HG03457 (cell line): Measurements from ENCODE around the gene GPC6.
"Not testable (repeated sequence)": the region's sequence is repeated elsewhere in the genome, so short reads cannot be mapped to it uniquely, and the experiment has no call there.

ENCODE experiments used
- ATAC-seq: cut with Tn5 transposase; IDR thresholded peaks from one replicate; pipeline ENCODE4 v1.9.1; 2021; ENCODE audit warnings: moderate number of reproducible peaks; ENCODE audit not compliant: unreplicated experiment

The GPC6 gene

DNA sequence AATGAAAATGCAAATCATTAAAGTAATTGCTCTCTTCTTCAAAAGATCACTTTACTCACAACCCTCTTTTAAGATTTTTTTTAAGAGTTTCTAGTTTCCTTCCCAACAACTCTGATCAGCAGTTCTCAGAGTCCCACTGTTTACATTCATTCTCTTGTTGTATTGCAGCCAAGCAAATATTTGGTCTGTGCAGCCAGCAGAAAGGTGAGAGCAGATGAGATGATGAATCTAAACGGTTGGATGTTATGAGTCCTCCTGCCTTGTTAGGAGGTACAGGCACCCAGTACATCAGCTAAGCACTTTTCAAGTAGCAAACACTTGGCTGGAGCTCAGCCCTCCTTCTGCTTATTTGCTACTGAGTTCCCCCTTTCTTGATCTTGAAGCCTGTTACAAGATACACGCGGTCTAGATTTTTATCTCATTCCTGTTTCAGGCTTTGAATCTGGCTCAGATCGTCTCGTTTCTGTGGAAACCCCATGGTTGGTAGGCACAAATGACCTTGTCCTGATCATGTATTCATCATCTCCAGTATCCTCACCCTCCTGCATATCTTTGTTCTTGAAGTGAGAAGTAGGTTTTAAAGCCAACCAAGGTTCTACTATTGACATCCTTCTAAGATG, 952.1 kb downstream of the GPC6 start:
- ATAC-seq, result no peak

DNA sequence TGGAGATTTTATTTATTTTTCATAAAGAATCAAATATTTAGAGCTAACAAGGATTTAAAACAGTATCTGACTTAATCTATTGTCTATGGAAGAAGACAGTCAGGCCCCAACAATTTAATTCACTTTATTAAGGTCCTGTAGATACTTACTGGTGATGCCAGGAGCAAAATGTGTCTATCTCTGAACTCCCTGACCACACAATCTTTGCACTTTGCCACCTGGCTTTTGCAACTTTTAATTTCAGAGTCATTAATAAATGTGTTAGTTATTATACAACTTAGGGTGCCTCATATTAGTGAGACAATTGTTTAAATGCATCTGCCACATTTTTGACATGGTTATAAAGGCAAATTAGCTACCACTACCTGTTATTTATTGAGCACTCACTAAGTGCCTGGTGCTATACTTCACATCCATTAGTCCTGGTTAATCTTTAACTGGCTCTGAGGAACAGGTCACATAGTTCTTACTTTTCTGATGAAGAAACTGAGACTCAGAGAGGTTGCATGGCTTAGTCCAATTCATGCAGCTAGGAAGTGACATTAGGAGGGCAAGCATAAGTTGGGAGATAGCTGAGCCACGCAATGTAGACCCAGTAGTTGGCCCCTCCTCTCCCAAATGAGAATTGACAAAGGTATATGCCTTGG, 955.0 kb downstream of the GPC6 start:
- ATAC-seq, result no peak

GRCh38 chr13:94182185-94182761, 955.7 kb downstream of the GPC6 start:
- no peak for ATAC-seq

- no peak for ATAC-seq
These were observed 959.9 kb downstream of the GPC6 start for GRCh38 chr13:94186470-94186869.

- ATAC-seq, result no peak
These were observed 961.7 kb downstream of the GPC6 start for GRCh38 chr13:94188201-94188854.

DNA sequence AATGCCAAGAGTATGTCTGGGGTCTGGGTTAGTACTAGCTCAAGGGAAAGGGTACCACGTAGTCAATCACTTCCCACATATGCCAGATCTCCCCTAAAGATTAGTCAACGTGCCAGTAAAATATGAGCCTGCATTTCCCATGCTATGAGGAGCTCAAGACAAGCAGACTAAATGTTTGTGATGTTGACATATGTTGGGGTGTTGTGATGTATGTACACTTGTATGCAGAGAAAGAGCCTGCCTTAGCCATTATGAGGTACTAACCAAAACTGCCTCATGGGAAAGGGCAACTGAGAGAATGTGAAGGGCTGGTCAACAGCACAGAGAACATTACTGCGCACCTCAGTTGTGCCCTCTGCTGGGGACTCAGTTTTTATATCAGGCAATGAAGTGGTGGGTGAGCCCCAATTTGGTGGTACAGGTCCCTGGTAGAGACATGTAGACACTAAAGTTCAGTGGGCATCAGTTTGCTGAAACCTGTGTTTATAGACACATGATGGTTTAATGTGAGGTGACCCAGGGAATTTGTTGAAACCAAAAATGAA, 965.9 kb downstream of the GPC6 start:
- ATAC-seq, result no peak

DNA sequence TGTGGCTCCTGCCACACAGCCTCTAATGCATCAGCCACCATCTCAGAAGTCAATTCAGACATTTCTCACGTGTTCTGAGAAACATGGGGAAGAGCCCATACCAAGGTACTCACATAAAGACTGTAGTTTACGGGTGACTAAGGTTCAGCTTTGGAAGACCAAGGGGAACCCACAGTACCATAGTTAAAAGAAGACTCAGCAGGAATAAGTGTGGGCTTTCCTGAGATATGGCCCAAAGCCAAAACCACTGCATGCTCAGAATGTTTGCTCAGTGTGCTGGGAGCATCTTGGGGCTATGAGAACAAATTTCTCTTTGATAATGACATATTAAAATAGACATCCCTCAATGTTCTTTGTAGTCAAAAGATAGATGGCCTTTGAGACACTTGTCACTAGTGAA, 969.1 kb downstream of the GPC6 start:
- ATAC-seq, result no peak

GRCh38 chr13:94196413-94196812, 969.8 kb downstream of the GPC6 start:
- ATAC-seq, result no peak

DNA sequence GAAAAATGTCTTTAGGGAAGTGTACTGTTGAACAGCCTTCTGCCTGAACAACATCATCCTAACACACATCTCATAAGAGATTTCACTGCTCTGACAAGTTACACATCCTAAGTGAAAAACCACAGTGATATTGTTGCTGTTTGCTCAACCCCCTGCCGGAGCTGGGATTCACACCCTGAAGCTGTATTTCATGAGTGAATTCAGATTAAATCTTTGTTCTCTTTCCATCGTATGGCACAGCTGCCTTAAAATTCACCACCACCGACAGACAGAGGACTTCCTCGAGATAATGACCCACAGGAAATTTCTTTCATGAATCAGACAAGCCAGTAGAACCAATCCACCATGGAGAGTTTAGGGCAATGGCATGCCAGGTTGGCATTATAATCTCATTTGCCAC, 972.1 kb downstream of the GPC6 start:
- no peak for ATAC-seq

DNA sequence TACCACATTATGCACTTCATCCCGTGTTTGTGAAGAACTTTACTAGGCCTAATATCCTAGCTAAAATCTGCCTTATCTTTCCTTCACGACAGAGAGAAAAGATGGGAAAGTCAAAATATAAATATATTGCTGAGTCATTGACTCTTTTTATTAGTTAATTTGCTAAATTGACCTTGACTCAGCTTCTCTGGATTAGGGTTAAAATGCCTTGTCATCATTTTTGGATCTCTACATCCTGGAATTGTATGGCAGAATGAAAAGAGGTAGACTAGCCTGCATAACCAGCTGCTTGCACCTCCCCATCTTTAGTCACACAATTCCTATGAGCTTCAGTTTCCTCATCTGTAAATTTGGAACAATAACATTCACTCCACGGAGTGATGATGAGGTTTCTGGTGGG, 972.5 kb downstream of the GPC6 start:
- ATAC-seq, result no peak

- ATAC-seq, result no peak
These were observed 974.4 kb downstream of the GPC6 start for GRCh38 chr13:94201022-94201421.

- ATAC-seq, result no peak
These were observed 977.6 kb downstream of the GPC6 start for GRCh38 chr13:94204163-94204562.

DNA sequence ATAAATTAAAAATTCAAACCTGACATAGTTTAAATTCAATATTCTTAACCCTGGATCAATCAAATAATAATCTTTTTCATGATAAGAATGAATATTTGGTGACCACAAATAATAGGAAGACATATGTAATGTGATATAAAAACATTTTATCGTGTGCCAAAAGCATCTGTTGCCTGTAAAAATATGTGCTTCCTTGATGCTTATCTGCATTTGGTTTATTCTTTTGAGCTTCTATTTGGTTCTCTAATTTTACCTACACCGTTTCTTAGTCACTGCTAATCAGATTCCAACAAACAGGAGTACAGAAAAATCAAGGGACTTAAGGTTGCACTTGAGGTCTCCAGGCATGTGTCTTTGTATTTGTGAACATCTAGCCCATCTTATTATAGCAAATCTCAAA, 978.3 kb downstream of the GPC6 start:
- no peak for ATAC-seq

DNA sequence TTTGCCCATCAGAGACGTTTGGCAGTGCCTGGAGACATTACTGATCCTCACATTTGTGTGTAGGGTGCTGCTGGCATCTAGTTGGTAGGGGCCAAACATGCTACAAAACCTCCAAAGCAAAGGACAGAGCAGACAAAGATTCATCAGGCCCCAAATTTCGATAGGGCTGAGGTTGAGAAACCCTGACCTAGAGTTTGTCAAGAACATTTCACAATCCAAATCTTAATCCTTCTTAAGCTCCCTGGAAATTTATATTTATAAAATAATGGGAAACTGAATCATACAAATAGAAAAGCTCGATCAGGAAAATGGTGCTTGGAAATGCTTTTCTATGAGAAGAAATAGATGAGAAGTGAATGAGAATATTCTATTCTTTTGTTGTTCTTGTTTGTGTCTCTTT, 979.3 kb downstream of the GPC6 start:
- no peak for ATAC-seq

- ATAC-seq, result no peak
These were observed 982.5 kb downstream of the GPC6 start for GRCh38 chr13:94209117-94209516.

- not testable (repeated sequence) for ATAC-seq
These were observed 983.3 kb downstream of the GPC6 start for GRCh38 chr13:94209913-94210312.

DNA sequence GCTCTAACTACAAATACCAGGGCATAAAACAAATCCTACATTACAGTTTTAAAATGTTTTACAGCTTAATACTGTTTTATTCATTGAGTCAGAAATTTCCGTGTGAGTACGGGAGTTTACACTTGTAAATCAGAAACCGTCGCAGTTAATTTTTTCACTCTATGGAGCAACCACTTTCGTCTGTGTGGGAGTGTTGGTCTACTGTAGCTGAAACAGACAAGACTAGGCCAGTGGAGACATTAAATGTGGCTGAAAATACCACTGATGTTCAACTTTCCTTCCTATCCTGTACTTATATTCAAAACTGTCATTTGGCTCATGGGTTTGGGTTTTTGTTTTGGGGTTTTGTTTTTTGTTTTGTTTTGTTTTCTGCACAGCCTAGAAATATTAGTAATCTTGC, 984.2 kb downstream of the GPC6 start:
- no peak for ATAC-seq

DNA sequence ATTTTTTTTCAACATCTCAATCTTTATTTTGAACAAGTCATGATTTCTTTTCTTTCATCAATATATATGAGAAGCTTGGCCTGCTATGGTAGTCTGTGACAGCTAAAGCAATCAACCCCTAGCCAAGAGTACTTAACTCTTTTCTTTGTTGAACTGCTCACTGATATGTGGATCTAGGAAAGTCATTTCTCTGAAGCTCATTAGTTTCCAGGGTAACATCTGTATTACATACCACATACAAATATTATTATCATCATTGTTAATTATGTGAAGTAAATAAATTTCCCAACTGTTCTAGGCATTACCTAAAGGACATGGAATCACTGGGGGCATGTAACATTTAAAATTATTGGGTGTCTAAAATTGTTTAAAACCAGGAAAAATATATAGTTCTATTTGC, 985.6 kb downstream of the GPC6 start:
- no peak for ATAC-seq

DNA sequence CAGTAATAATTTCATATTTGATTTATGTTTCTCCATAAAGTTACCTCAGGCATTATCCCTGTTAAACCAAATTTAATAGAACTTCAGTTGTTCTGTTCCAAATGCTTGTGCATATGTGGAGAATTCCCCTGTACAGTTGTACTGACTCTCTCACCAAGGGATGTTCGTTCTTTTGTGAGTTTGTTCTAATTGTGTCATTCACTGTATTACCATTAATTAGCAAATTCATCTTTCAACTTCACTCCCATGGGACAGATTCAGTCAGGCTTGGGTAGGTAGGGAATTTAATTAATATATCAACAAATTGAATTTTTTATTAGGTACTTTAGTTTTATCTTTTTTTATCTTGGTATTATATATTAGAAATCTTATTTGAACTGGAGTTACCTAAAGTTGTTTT, 987.5 kb downstream of the GPC6 start:
- ATAC-seq, result no peak

- ATAC-seq, result no peak
These were observed 988.4 kb downstream of the GPC6 start for GRCh38 chr13:94214975-94215374.

DNA sequence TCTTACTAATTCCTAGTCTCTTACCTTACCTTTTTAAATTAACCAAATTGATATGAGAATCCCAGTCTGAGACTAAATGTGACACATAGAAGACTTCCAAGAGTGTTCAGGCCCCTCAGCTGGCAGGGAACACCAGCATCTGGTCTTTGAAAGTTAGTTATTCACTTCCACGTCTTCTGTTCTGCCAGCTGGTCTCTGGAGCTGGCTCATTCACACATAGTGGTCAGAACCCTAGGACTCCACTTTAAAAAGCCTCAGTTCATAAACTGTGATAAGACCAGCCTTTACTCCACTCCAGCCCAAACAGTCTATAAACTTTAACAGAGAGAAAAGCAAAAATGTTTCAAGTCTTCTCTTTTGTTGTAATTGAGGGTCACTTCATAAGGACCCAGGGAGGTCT, 989.9 kb downstream of the GPC6 start:
- no peak for ATAC-seq

DNA sequence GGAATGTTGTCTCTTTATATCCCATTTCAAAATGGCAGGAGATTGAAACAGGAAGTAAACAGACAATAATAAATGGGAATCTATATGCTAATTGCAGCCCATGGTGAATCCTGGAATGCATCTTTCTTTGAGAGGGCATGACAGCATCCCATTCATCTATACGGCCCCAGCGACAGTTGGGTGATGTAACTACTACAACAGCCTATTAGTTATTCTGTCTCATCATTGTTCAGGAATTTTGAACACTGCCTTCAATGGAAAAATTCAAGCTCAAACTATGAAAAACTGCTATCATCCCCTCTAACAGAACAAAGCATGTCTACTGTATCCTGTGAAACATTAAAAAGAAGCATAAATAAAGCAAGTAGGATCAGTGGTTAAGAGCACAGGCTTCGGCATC, 990.8 kb downstream of the GPC6 start:
- ATAC-seq, result no peak
